TTC549 (cell line): ENCODE results near the gene ELMO1.

ENCODE experiments used
- FAIRE-seq: peaks from 2 replicates; lab custom pipeline; 2012; peaks lifted over from hg19 to GRCh38; lab: Jason Lieb, UNC

ELMO1 gene

GRCh38 chr7:37119296-37119860 lies 329.3 kb downstream of the ELMO1 start:
- no peak for FAIRE-seq

- no peak for FAIRE-seq
Observed at GRCh38 chr7:37118004-37118403, 330.7 kb downstream of the ELMO1 start.

GRCh38 chr7:37117292-37117691 lies 331.4 kb downstream of the ELMO1 start:
- no peak for FAIRE-seq

GRCh38 chr7:37116093-37116701 lies 332.5 kb downstream of the ELMO1 start:
- FAIRE-seq, result no peak

GRCh38 chr7:37113661-37114355 lies 334.9 kb downstream of the ELMO1 start:
- no peak for FAIRE-seq

- FAIRE-seq, result no peak
Observed at GRCh38 chr7:37112876-37113275, 335.8 kb downstream of the ELMO1 start.

GRCh38 chr7:37112218-37112617 lies 336.4 kb downstream of the ELMO1 start:
- no peak for FAIRE-seq

GRCh38 chr7:37111459-37111858 lies 337.2 kb downstream of the ELMO1 start:
- no peak for FAIRE-seq

- no peak for FAIRE-seq
Observed at GRCh38 chr7:37110660-37111424, 337.8 kb downstream of the ELMO1 start.

DNA sequence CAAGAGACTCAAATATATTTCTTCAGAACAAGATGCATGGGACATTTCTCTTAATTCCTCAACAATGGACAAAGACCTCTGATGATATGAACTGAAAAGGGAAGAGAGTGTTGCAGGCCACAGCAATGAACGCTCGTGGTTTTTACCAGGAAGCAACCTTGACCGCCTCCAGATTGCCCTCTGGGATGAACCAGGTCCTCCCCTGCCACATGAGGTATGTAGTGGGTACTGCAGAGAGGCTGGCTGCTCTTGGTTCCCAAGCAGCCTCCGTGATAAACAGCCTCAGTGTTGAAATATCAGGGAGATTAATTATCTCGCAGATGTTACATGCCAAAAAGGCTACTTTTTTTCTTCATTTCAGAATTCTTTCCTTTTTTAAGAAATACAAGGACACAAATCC lies 338.8 kb downstream of the ELMO1 start:
- no peak for FAIRE-seq

GRCh38 chr7:37109016-37109683 lies 339.5 kb downstream of the ELMO1 start:
- FAIRE-seq, result no peak

DNA sequence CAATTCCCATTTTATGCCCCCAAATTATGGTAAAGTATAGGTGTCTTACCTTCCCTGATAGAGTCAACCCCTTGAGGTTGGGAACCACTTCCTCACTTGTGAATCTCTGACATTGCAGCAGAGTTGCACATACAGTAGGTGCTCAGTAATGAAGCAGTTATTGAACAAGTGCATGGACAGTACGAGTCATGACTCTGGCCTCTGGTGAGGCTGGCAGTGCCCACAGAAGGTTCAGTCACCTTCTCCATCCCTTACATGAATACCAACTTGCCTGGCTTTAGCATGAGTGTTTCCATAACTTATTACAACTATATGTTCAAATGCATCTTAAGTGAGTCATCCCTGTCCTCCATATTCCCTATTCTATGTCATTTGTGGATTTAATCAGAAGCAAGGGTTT lies 340.0 kb downstream of the ELMO1 start:
- FAIRE-seq, result no peak

GRCh38 chr7:37107047-37107750 lies 341.5 kb downstream of the ELMO1 start:
- FAIRE-seq, result no peak

GRCh38 chr7:37105762-37106161 lies 342.9 kb downstream of the ELMO1 start:
- FAIRE-seq, result no peak

DNA sequence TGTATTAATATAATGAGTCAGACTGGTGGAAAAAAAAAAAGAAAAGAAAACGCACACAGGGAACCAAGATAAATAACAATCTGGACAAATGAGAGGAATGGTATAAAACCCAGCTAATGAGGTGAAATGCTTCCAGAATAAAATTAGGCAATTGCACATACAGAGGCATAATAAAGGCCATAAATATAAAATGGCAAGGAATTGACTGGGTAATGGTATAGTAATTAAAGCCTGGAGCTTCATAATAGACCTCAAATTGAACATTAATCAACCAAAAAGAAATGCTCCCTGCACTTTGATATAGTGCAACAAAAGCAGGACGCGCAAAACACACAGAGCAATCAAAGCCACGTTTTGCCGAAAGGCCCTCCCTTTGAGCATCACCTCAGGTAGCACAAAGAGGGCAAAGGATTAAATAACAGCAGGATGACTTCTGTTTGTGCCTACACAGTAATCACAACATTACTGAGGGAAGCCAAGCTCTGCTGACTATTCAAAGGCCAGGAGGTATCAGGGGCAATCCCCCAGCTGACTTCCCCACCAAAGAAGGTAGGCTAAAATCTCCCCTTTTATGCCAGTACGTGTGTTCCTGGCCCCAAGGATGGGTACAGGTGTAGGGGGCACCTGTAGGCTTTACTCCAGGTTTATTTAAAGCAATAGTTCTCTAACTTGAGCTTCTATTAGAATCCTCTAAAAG lies 343.7 kb downstream of the ELMO1 start:
- no peak for FAIRE-seq

GRCh38 chr7:37102518-37103137 lies 346.0 kb downstream of the ELMO1 start:
- no peak for FAIRE-seq

DNA sequence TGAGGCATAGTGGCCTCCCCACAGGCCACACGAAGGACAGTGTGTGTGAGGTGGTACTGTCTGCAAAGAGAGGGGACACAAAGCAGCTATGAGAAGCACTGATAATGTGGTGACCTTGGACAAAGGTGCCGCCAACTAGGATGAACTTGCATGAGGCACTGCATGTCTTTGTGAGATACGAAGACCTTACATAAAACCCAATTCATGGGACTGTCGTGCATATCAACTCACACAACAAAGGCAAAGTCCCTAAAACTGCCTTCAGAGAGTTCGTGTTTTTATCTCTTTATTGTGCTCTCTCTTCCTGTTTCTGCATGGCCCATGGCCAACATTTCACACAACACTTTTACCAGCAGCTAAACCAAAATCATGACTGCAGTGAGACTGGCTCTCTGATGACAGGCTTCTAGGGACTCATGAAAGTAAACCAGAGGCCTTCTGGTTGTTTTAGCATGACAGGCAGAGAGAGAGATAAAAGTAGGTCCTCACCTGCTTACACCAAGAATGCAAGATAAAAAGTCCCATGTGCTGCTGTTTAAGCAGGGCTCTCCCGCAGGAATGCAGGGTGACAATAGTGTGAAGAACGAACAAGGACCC lies 347.8 kb downstream of the ELMO1 start:
- FAIRE-seq, result no peak

GRCh38 chr7:37098762-37099161 lies 349.9 kb downstream of the ELMO1 start:
- FAIRE-seq, result no peak

GRCh38 chr7:37097983-37098382 lies 350.7 kb downstream of the ELMO1 start:
- no peak for FAIRE-seq

DNA sequence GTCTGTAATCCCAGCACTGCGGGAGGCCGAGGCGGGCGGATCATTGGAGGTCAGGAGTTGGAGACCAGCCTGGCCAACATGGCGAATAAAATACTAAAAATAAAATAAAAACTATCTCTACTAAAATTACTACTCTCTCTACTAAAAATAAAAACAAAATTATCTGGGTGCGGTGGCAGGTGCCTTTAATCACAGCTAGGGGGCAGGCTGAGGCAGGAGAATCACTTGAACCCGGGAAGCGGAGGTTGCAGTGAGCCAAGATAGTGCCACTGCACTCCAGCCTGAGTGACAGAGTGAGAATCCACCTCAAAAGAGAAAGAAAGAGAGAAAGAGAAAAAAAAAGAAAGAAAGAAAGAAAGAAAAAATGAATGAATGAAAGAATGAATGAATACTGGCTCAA lies 351.4 kb downstream of the ELMO1 start:
- FAIRE-seq, result no peak
